ENCODE data around the gene KRTAP10-9.

The KRTAP10-9 gene, protein sequence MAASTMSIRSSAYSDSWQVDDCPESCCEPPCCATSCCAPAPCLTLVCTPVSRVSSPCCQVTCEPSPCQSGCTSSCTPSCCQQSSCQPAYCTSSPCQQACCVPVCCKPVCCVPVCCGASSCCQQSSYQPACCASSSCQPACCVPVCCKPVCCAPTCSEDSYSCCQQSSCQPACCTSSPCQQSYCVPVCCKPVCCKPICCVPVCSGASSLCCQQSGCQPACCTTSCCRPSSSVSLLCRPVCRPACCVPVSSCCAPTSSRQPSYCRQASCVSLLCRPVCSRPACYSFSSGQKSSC

GRCh38 chr21:44626673-44627143, at the start of gene KRTAP10-9:
Gene KRTAP10-9 (plus strand): TSS chr21:44627093. CDS start chr21:44627172, 79 bp downstream.
- ATAC-seq, result no peak
- TF ChIP-seq ZFP3 (CRISPR knock-in tag; IDR thresholded peaks at IDR 0.05) (no peak), GLIS3 (CRISPR knock-in tag; IDR thresholded peaks at IDR 0.05) (no peak), ESRRG (CRISPR knock-in tag; IDR thresholded peaks at IDR 0.05) (no peak), ZNF70 (CRISPR knock-in tag; IDR thresholded peaks at IDR 0.05) (no peak)

DNA sequence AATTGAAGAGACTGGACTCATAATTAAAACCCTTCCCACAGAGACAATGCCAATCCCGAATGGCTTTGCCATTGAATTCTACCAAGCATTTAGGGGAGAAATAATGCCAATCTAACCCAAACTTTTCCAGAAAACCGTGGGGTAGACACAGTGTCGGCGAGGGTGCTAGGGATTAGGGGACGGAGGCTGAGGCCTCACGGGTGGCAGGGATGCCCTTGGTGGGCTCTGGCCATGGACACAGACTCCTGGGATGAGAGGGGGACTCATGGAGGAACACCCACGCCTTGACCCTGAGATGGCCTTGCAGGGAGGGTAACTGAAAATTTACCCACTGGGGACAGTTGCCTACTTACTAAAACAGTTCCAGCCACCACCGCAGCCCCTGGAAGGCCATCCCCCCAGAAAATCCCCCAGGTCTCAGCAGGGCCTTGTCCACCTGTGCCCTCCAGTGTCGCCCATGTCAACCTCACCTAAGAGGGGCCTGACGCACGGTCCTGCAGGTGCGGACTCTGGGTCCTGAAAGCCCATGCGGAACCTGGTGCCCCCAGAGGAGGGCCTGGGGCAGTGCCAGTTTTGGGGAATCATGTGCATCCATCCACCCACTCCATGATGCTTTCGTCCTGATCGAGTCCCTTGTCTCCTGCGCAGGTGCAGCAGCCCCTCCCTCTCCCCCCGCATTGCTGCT, 48.4 kb upstream of the KRTAP10-9 start:
- no peak for ATAC-seq
- no peak for TF ChIP-seq ZFP30 (CRISPR knock-in tag; IDR thresholded peaks at IDR 0.05)
- TF ChIP-seq ARNTL (CRISPR knock-in tag; IDR thresholded peaks at IDR 0.05; ENCODE audit: borderline replicate concordance, low read depth), result no peak
- TF ChIP-seq, protein P1, sequence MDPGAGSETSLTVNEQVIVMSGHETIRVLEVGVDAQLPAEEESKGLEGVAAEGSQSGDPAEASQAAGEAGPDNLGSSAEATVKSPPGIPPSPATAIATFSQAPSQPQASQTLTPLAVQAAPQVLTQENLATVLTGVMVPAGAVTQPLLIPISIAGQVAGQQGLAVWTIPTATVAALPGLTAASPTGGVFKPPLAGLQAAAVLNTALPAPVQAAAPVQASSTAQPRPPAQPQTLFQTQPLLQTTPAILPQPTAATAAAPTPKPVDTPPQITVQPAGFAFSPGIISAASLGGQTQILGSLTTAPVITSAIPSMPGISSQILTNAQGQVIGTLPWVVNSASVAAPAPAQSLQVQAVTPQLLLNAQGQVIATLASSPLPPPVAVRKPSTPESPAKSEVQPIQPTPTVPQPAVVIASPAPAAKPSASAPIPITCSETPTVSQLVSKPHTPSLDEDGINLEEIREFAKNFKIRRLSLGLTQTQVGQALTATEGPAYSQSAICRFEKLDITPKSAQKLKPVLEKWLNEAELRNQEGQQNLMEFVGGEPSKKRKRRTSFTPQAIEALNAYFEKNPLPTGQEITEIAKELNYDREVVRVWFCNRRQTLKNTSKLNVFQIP (CRISPR knock-in tag; IDR thresholded peaks at IDR 0.05; ENCODE audit: borderline replicate concordance, low read depth), result no peak
- no peak for TF ChIP-seq CSDC2 (CRISPR knock-in tag; IDR thresholded peaks at IDR 0.05)
- TF ChIP-seq PPARA (CRISPR knock-in tag; IDR thresholded peaks at IDR 0.05; ENCODE audit: borderline replicate concordance), result no peak
- TF ChIP-seq TCF4 (CRISPR knock-in tag; IDR thresholded peaks at IDR 0.05; ENCODE audit: borderline replicate concordance), result no peak
- no peak for TF ChIP-seq ZFP3 (CRISPR knock-in tag; IDR thresholded peaks at IDR 0.05)
- no peak for TF ChIP-seq ESRRG (CRISPR knock-in tag; IDR thresholded peaks at IDR 0.05)
- TF ChIP-seq, protein P2, sequence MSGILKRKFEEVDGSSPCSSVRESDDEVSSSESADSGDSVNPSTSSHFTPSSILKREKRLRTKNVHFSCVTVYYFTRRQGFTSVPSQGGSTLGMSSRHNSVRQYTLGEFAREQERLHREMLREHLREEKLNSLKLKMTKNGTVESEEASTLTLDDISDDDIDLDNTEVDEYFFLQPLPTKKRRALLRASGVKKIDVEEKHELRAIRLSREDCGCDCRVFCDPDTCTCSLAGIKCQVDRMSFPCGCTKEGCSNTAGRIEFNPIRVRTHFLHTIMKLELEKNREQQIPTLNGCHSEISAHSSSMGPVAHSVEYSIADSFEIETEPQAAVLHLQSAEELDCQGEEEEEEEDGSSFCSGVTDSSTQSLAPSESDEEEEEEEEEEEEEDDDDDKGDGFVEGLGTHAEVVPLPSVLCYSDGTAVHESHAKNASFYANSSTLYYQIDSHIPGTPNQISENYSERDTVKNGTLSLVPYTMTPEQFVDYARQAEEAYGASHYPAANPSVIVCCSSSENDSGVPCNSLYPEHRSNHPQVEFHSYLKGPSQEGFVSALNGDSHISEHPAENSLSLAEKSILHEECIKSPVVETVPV (CRISPR knock-in tag; IDR thresholded peaks at IDR 0.05), result no peak
- no peak for TF ChIP-seq ZNF565 (CRISPR knock-in tag; conservative IDR thresholded peaks at IDR 0.05; ENCODE audit: low read depth)
- TF ChIP-seq RARB (CRISPR knock-in tag; IDR thresholded peaks at IDR 0.05), result no peak
- no peak for TF ChIP-seq ZNF70 (CRISPR knock-in tag; IDR thresholded peaks at IDR 0.05)
- no peak for TF ChIP-seq OSR1 (CRISPR knock-in tag; IDR thresholded peaks at IDR 0.05)
- TF ChIP-seq TOX (CRISPR knock-in tag; IDR thresholded peaks at IDR 0.05; ENCODE audit: borderline replicate concordance), result no peak

GRCh38 chr21:44579056-44579832, 47.6 kb upstream of the KRTAP10-9 start:
- no peak for ATAC-seq
- no peak for TF ChIP-seq ZC3H10 (CRISPR knock-in tag; IDR thresholded peaks at IDR 0.05)
- no peak for TF ChIP-seq ISL1 (CRISPR knock-in tag; IDR thresholded peaks at IDR 0.05)
- no peak for TF ChIP-seq ZFP3 (CRISPR knock-in tag; IDR thresholded peaks at IDR 0.05)
- TF ChIP-seq, protein P1 (CRISPR knock-in tag; IDR thresholded peaks at IDR 0.05; ENCODE audit: borderline replicate concordance, low read depth), result no peak
- TF ChIP-seq OSR1 (CRISPR knock-in tag; IDR thresholded peaks at IDR 0.05), result no peak
- TF ChIP-seq SNAI2 (CRISPR knock-in tag; IDR thresholded peaks at IDR 0.05), result no peak
- no peak for TF ChIP-seq ZNF70 (CRISPR knock-in tag; IDR thresholded peaks at IDR 0.05)
- no peak for TF ChIP-seq TCF4 (CRISPR knock-in tag; IDR thresholded peaks at IDR 0.05; ENCODE audit: borderline replicate concordance)
- TF ChIP-seq TOX (CRISPR knock-in tag; IDR thresholded peaks at IDR 0.05; ENCODE audit: borderline replicate concordance), result no peak
- no peak for TF ChIP-seq TSHZ2 (CRISPR knock-in tag; IDR thresholded peaks at IDR 0.05)

Measured in SK-N-SH treated with all-trans-retinoic acid at 6 μM for 48 hours (cell line).